Esophagus squamous epithelium (tissue), 5 donors: ENCODE measurements around the gene CARD6. TPM values are rescaled to one million over a fixed set of nuclear protein-coding genes. Genes with fewer than 3 reads are reported as not detected.

Experiments
- DNase-seq: peaks from one replicate; lab custom pipeline; 2025; lab: John Stamatoyannopoulos, UW
- H3K27ac ChIP-seq, 4 donors: fragments of 200-600 bp; sonication (generic); one replicate each; pipeline ENCODE4 v1.5.1; 2016 to 2019; ENCODE audit warnings: mild to moderate bottlenecking in 1 of 4
- H3K27me3 ChIP-seq, 4 donors: fragments of 200-600 bp; sonication (generic); 1 replicate in 3 of 4; 2 replicates in 1 of 4; pipeline versions ENCODE4 v1.5.1 to v1.6.0; 2017 to 2021; ENCODE audit warnings: antibody characterized with exemption in 1 of 4
- H3K36me3 ChIP-seq, 3 donors: fragments of 200-600 bp; sonication (generic); one replicate each; pipeline ENCODE4 v1.5.1; 2016 to 2019
- H3K4me1 ChIP-seq, 3 donors: fragments of 200-600 bp; sonication (generic); one replicate each; pipeline ENCODE4 v1.5.1; 2017 to 2019
- H3K4me3 ChIP-seq, 4 donors: fragments of 200-600 bp; sonication (generic); 1 replicate in 3 of 4; 2 replicates in 1 of 4; pipeline ENCODE4 v1.5.1; 2016 to 2019; ENCODE audit warnings: mild to moderate bottlenecking in 2 of 4, moderate library complexity in 1 of 4
- H3K9me3 ChIP-seq, 3 donors: fragments of 200-600 bp; sonication (generic); one replicate each; pipeline ENCODE4 v1.5.1; 2016 to 2019
- CTCF ChIP-seq, 6 experiments: fragments of 450-650 bp in 4 of 6; fragments of 200-600 bp in 2 of 6; sonication (generic) in 2 of 6; IDR thresholded peaks; one replicate each; pipeline ENCODE4 v1.5.1; 2016 to 2019; ENCODE audit warnings: antibody characterized with exemption in 6 of 6, mild to moderate bottlenecking in 4 of 6, moderate library complexity in 4 of 6
- POLR2A ChIP-seq, 4 donors: fragments of 450-650 bp; IDR thresholded peaks; one replicate each; pipeline ENCODE4 v1.6.1; 2017; ENCODE audit warnings: antibody characterized with exemption in 4 of 4, mild to moderate bottlenecking in 4 of 4, moderate library complexity in 3 of 4
- WGBS, 2 donors: methylation state at CpG; one replicate each; pipeline ENCODE4 v1.1.5; 2018; 5-methylcytosine and 5-hydroxymethylcytosine counted together
- intact Hi-C: fragments of 100-400 bp; cut with DNase I; formaldehyde crosslinking; loops from one replicate; pipeline ENCODE4 v1.15.0; 2022
- total RNA-seq, 4 donors: library from RNA; depleted of rRNA; stranded (reverse); fragments of >200 nt; gene quantifications; one replicate each; pipeline ENCODE4 v1.1.0, GENCODE V29; 2016
- donor health status: DM: yes; HTN: yes; CAD: no.

Gene CARD6
- total RNA-seq, 4 donors from 2014 or later: 17.7 to 20.4 (median 19.2) TPM

- no peaks in the 10 kb centered on the region for H3K27me3 ChIP-seq
- peaks cover 30 to 86% (median 38%) of the 10 kb centered on the region in 3 donors for H3K36me3 ChIP-seq
- peaks cover 7 to 42% (median 13%) of the 10 kb centered on the region in 3 donors for H3K4me1 ChIP-seq
- DNase-seq: no peak
- intact Hi-C loops: no loop called here
- 88 to 89% methylated on average over 11 to 13 of the region's 13 CpGs for WGBS, 2 donors
- no peak overlapping the region for H3K4me3 ChIP-seq
- H3K9me3 ChIP-seq: no peaks in the 10 kb centered on the region
- H3K27ac ChIP-seq: no peak overlapping the region
- TF ChIP-seq CTCF (IDR thresholded peaks at IDR 0.05) (no peak), POLR2A (IDR thresholded peaks at IDR 0.05) (no peak)
Observed at GRCh38 chr5:40829748-40830533, 11.2 kb upstream of the CARD6 start.

- Histone ChIP-seq H3K4me1 (peaks cover 7 to 54% (median 17%) of the 10 kb centered on the region in 3 donors), H3K9me3 (no peaks in the 10 kb centered on the region), H3K36me3 (peaks cover 30 to 76% (median 35%) of the 10 kb centered on the region in 3 donors), H3K27ac (no peak overlapping the region), H3K27me3 (no peaks in the 10 kb centered on the region), H3K4me3 (no peak overlapping the region)
- intact Hi-C loops: no loop called here
- no peak for DNase-seq
- 52 to 57% methylated on average over 4 of the region's 4 CpGs for WGBS, 2 donors
- TF ChIP-seq POLR2A (IDR thresholded peaks at IDR 0.05) (no peak), CTCF (IDR thresholded peaks at IDR 0.05) (no peak)
Observed at GRCh38 chr5:40831346-40832210, 9.6 kb upstream of the CARD6 start.

GRCh38 chr5:40832345-40832744 is 8.8 kb upstream of the CARD6 start:
- Histone ChIP-seq H3K36me3 (peaks cover 28 to 68% (median 30%) of the 10 kb centered on the region in 3 donors), H3K4me3 (no peak overlapping the region), H3K27ac (no peak overlapping the region), H3K27me3 (no peaks in the 10 kb centered on the region), H3K9me3 (no peaks in the 10 kb centered on the region), H3K4me1 (peaks cover 7 to 55% (median 17%) of the 10 kb centered on the region in 3 donors)
- no peak for TF ChIP-seq POLR2A (IDR thresholded peaks at IDR 0.05)
- no peak for TF ChIP-seq CTCF (IDR thresholded peaks at IDR 0.05)
- 74 to 75% methylated on average over 4 of the region's 4 CpGs for WGBS, 2 donors
- no peak for DNase-seq
- intact Hi-C loops: no loop called here

GRCh38 chr5:40833712-40834229 is 7.4 kb upstream of the CARD6 start:
- WGBS, 2 donors: 31 to 41% methylated on average over 13 of the region's 13 CpGs
- Histone ChIP-seq H3K27ac (peak overlapping the region; percentile 94 to 98 (median 96)), H3K9me3 (no peaks in the 10 kb centered on the region), H3K4me3 (peak overlapping the region; percentile 51 to 78 (median 62)), H3K36me3 (peaks cover 23 to 54% (median 30%) of the 10 kb centered on the region in 3 donors), H3K4me1 (peaks cover 7 to 55% (median 17%) of the 10 kb centered on the region in 3 donors), H3K27me3 (no peaks in the 10 kb centered on the region)
- intact Hi-C loops: no loop called here
- no peak for DNase-seq
- TF ChIP-seq CTCF (IDR thresholded peaks at IDR 0.05) (no peak), POLR2A (IDR thresholded peaks at IDR 0.05) (no peak)
